Measurements from ENCODE around the gene DOCK10. TPM values are rescaled to one million over a fixed set of nuclear protein-coding genes. Genes with fewer than 3 reads are reported as not detected.

DOCK10 gene
- total RNA-seq, 1 donor from 2014 or later: 9.8 TPM

DNA sequence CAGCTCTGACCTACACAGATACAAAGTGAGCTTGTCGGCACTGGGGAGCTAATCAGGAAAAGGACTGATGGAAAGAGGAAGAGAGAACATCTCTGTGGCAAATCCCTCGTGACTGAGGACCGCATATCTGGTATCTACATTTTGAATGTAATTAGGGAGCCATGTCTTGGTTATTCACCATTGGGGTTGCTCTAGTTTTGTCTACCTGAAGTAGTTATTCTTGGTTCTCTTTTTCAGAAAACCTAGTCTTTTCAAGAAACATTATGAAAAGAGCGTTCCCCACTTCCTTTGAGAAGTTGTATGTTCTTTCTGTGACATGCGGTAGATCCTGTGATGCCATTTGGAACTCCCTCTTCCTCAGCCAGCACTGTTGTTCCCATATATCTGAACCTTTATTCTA is 104.4 kb downstream of the DOCK10 start:
- no peaks in the 10 kb centered on the region for H3K27me3 ChIP-seq
- intact Hi-C loops (cut with DNase I): no loop called here
- no peak for TF ChIP-seq POLR2AphosphoS5 (IDR thresholded peaks at IDR 0.05; ENCODE audit: insufficient read depth in 1 of 2, low read depth in 1 of 2)
- no peak for TF ChIP-seq POLR2A (IDR thresholded peaks at IDR 0.05)
- TF ChIP-seq, protein P1, sequence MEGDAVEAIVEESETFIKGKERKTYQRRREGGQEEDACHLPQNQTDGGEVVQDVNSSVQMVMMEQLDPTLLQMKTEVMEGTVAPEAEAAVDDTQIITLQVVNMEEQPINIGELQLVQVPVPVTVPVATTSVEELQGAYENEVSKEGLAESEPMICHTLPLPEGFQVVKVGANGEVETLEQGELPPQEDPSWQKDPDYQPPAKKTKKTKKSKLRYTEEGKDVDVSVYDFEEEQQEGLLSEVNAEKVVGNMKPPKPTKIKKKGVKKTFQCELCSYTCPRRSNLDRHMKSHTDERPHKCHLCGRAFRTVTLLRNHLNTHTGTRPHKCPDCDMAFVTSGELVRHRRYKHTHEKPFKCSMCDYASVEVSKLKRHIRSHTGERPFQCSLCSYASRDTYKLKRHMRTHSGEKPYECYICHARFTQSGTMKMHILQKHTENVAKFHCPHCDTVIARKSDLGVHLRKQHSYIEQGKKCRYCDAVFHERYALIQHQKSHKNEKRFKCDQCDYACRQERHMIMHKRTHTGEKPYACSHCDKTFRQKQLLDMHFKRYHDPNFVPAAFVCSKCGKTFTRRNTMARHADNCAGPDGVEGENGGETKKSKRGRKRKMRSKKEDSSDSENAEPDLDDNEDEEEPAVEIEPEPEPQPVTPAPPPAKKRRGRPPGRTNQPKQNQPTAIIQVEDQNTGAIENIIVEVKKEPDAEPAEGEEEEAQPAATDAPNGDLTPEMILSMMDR (IDR thresholded peaks at IDR 0.05): no peak
- no peak overlapping the region for H3K4me3 ChIP-seq
- DNase-seq (ENCODE audit: extremely low spot score in 2 of 2): no peak
- H3K4me1 ChIP-seq: peaks cover 55% of the 10 kb centered on the region
- no peaks in the 10 kb centered on the region for H3K36me3 ChIP-seq
- H3K27ac ChIP-seq: no peak overlapping the region
- no peaks in the 10 kb centered on the region for H3K9me3 ChIP-seq

DNA sequence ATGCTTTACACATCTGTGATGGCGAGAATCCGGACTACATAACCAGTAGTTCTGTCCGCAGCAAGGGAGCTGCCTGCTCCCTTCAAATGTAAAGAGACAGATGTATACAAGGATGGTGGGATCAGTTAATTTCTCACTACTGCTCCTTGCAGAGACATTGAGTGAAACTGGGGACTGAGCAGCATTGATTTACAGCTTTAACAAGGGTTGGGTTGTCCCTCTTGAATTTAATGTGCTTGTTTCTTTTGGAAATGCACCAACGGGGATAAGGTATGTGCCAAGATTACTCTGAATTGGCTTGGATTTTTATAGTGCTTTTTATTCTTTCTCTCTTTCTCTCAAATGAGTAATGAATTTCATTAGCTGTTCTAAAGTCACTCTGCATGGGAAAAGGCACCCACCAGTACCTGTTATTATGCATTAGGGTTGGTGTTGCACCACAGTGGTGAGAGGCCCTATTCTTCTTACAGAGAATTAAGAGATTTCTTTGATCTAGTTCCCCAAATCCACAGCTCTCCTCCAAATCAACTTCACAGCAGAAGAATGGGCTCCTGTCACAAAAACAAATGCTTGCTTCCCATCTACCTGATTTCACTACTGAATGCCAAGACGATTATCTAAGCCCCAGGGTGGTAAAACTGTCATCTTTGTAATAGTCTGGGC is 107.6 kb downstream of the DOCK10 start:
- H3K36me3 ChIP-seq: no peaks in the 10 kb centered on the region
- DNase-seq (ENCODE audit: extremely low spot score in 2 of 2): no peak
- H3K4me3 ChIP-seq: no peak overlapping the region
- no peaks in the 10 kb centered on the region for H3K27me3 ChIP-seq
- intact Hi-C loops (cut with DNase I): no loop called here
- peaks cover 68% of the 10 kb centered on the region for H3K4me1 ChIP-seq
- no peaks in the 10 kb centered on the region for H3K9me3 ChIP-seq
- TF ChIP-seq POLR2AphosphoS5 (IDR thresholded peaks at IDR 0.05; ENCODE audit: insufficient read depth in 1 of 2, low read depth in 1 of 2) (peak in 1 of 2 donors; percentile 60), POLR2A (IDR thresholded peaks at IDR 0.05) (no peak)
- H3K27ac ChIP-seq: peak overlapping the region; percentile 6

DNA sequence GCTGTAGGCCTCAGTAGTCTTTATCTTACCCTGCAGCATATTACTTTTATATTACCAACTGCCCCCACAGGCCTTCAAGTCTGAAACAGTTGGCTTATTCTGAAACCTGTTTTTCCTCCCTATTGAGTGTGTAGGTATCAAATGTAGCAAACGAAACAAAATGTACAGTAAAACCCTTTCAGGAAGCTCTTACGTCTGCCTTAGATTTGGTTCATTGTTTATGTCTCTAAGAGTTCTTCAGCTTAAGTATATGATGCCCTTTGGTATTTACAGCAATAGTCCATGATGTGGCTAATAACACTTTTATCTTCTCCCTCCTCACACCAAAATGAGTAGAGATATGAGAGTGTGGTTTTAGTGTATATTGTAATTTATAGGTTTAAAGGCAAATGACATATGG is 108.8 kb downstream of the DOCK10 start:
- Histone ChIP-seq H3K27me3 (no peaks in the 10 kb centered on the region), H3K27ac (no peak overlapping the region), H3K9me3 (no peaks in the 10 kb centered on the region), H3K4me3 (no peak overlapping the region), H3K4me1 (peaks cover 62% of the 10 kb centered on the region), H3K36me3 (no peaks in the 10 kb centered on the region)
- TF ChIP-seq POLR2A (IDR thresholded peaks at IDR 0.05): no peak
- intact Hi-C loops (cut with DNase I): no loop called here
- no peak for DNase-seq (ENCODE audit: extremely low spot score in 2 of 2)

DNA sequence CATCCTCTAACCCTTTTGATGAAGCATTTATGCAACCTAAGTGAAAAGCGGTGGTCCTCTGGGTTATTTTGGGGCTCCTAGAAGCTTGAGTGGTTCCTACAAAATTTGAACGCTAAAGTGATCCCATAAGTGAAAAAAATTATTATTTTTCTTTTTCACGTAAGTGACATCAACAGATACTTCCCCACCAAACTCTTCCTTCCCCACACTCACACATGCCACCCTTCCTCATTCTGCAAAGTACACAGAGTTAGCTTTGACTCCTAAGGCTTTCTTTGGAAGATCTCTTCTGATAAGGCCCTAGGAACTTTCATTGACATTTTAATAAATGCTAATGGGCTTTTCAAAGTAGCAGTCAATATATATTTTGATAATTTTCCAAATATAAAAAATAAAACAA is 109.7 kb downstream of the DOCK10 start:
- Histone ChIP-seq H3K9me3 (no peaks in the 10 kb centered on the region), H3K27ac (no peak overlapping the region), H3K27me3 (no peaks in the 10 kb centered on the region), H3K36me3 (no peaks in the 10 kb centered on the region), H3K4me1 (peaks cover 68% of the 10 kb centered on the region), H3K4me3 (no peak overlapping the region)
- intact Hi-C loops (cut with DNase I): no loop called here
- TF ChIP-seq POLR2A (IDR thresholded peaks at IDR 0.05): no peak
- TF ChIP-seq, protein P1 (IDR thresholded peaks at IDR 0.05): no peak
- no peak for TF ChIP-seq POLR2AphosphoS5 (IDR thresholded peaks at IDR 0.05; ENCODE audit: insufficient read depth in 1 of 2, low read depth in 1 of 2)
- no peak for DNase-seq (ENCODE audit: extremely low spot score in 2 of 2)

DNA sequence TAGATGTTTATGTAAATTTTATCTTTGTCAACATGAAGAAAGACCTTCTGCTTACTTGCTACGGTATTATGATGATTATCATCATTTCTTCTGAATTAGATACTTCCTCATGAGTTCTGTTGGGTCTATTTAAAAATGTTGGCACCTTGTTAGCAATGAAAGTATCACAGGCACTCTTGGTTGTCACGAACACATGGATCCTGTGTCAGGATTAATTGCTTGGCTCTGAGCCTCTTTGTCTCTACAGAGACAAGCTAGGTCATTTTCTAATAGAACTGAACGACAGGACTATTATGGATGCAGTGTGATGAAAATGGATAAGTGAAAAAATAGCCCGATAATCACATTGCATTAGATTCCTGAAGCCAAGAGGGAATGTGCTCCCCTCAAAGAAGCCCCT is 110.3 kb downstream of the DOCK10 start:
- no peak overlapping the region for H3K27ac ChIP-seq
- no peaks in the 10 kb centered on the region for H3K27me3 ChIP-seq
- no peaks in the 10 kb centered on the region for H3K9me3 ChIP-seq
- TF ChIP-seq POLR2A (IDR thresholded peaks at IDR 0.05) (no peak), POLR2AphosphoS5 (IDR thresholded peaks at IDR 0.05; ENCODE audit: insufficient read depth in 1 of 2, low read depth in 1 of 2) (no peak)
- TF ChIP-seq, protein P1 (IDR thresholded peaks at IDR 0.05): no peak
- no peaks in the 10 kb centered on the region for H3K36me3 ChIP-seq
- H3K4me3 ChIP-seq: no peak overlapping the region
- intact Hi-C loops (cut with DNase I): no loop called here
- peaks cover 71% of the 10 kb centered on the region for H3K4me1 ChIP-seq
- no peak for DNase-seq (ENCODE audit: extremely low spot score in 2 of 2)

DNA sequence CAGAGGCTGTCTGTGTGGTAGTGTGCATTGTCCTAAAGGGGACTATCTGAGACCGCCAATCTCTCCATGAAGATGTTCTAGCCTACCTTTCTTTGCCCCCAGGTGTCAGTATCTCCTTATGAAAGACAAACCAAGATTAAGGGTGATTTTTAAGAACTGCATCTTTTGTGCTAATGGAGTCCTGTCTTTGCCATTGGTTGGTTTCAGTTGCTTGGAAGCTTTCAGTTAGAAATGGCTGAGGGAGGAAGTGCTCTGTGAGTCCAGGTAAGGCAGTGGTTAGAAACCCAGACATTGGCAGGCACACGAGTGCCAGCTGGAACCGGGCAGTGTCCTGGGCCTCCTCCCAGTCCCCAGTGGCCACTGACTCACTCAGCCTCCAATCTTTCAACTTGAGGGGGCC is 111.3 kb downstream of the DOCK10 start:
- Histone ChIP-seq H3K27me3 (no peaks in the 10 kb centered on the region), H3K36me3 (no peaks in the 10 kb centered on the region), H3K4me3 (no peak overlapping the region), H3K4me1 (peaks cover 78% of the 10 kb centered on the region), H3K9me3 (no peaks in the 10 kb centered on the region), H3K27ac (peak overlapping the region; percentile 5)
- no peak for DNase-seq (ENCODE audit: extremely low spot score in 2 of 2)
- TF ChIP-seq POLR2AphosphoS5 (IDR thresholded peaks at IDR 0.05; ENCODE audit: insufficient read depth in 1 of 2, low read depth in 1 of 2): no peak
- TF ChIP-seq POLR2A (IDR thresholded peaks at IDR 0.05): no peak
- TF ChIP-seq, protein P1 (IDR thresholded peaks at IDR 0.05): no peak
- intact Hi-C loops (cut with DNase I): no loop called here

Data from vagina (tissue), 2 donors.